ENCODE data around the gene BCL2L1. TPM values are rescaled to one million over a fixed set of nuclear protein-coding genes. Genes with fewer than 3 reads are reported as not detected.

BCL2L1 gene
- total RNA-seq, 1 donor from 2014 or later: 136 TPM

DNA sequence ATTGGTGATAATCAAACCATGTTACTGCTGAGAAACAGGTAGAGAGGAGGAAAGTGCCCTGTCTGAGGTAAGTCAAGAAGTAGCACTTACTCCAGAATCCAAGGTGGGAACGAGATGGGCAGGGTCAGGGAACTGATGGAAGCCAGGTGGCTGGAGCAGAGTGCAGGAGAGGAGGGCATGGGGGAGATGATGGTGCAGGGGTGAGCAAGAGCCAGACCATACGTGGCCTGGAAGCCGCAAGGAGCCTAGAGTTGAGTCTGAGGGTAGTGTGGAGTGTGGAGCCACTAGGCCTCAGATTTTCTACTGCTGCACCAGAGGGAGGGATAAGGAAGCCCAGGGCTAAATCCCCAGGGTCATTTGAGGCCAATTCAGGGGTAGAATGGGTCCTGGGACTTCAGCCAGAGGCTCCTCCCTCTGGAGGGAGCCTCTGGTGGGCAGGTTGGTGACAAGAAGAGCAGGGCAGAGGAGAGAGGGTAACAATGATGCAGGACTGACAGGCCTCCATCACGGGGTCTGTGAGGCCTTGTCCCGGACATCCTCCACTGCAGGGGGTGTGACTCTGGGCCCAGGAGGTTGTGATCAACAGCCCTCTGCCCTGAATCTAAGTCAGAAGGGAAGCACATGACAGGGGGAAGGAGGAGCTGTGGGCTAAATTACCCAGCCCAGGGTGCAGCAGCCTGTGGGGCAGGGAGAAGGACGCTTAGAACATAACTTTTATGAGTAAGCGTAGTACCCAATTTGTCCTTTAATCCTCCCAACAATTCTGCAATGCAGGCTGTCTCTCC lies 56.2 kb downstream of the BCL2L1 start:
- Mint-ChIP-seq H3K36me3 (ENCODE audit: unreplicated experiment) (peaks cover 10% of the 10 kb centered on the region), H3K27me3 (ENCODE audit: unreplicated experiment) (peaks cover 33% of the 10 kb centered on the region), H3K9me3 (ENCODE audit: unreplicated experiment) (peaks cover 18% of the 10 kb centered on the region), H3K27ac (ENCODE audit: unreplicated experiment) (peak overlapping the region; percentile 4), H3K4me3 (ENCODE audit: unreplicated experiment) (no peak overlapping the region), H3K4me1 (ENCODE audit: low read depth, unreplicated experiment) (peaks cover 31% of the 10 kb centered on the region)
- no peak for TF ChIP-seq CTCF (IDR thresholded peaks at IDR 0.05; ENCODE audit: partially characterized antibody, unreplicated experiment)
- no peak for DNase-seq

- Mint-ChIP-seq H3K4me1 (ENCODE audit: low read depth, unreplicated experiment) (peaks cover 30% of the 10 kb centered on the region), H3K36me3 (ENCODE audit: unreplicated experiment) (peaks cover 10% of the 10 kb centered on the region), H3K27ac (ENCODE audit: unreplicated experiment) (no peak overlapping the region), H3K4me3 (ENCODE audit: unreplicated experiment) (no peak overlapping the region), H3K27me3 (ENCODE audit: unreplicated experiment) (peaks cover 39% of the 10 kb centered on the region), H3K9me3 (ENCODE audit: unreplicated experiment) (peaks cover 19% of the 10 kb centered on the region)
- no peak for DNase-seq
- TF ChIP-seq CTCF (IDR thresholded peaks at IDR 0.05; ENCODE audit: partially characterized antibody, unreplicated experiment): no peak
These were observed 56.9 kb downstream of the BCL2L1 start for GRCh38 chr20:31665753-31666152.

GRCh38 chr20:31664696-31665354 lies 57.8 kb downstream of the BCL2L1 start:
- no peak for DNase-seq
- Mint-ChIP-seq H3K27ac (ENCODE audit: unreplicated experiment) (no peak overlapping the region), H3K9me3 (ENCODE audit: unreplicated experiment) (peaks cover 19% of the 10 kb centered on the region), H3K36me3 (ENCODE audit: unreplicated experiment) (peaks cover 10% of the 10 kb centered on the region), H3K4me3 (ENCODE audit: unreplicated experiment) (no peak overlapping the region), H3K27me3 (ENCODE audit: unreplicated experiment) (peaks cover 39% of the 10 kb centered on the region), H3K4me1 (ENCODE audit: low read depth, unreplicated experiment) (peaks cover 30% of the 10 kb centered on the region)
- TF ChIP-seq CTCF (IDR thresholded peaks at IDR 0.05; ENCODE audit: partially characterized antibody, unreplicated experiment): no peak

- Mint-ChIP-seq H3K9me3 (ENCODE audit: unreplicated experiment) (peaks cover 16% of the 10 kb centered on the region), H3K4me1 (ENCODE audit: low read depth, unreplicated experiment) (peaks cover 30% of the 10 kb centered on the region), H3K4me3 (ENCODE audit: unreplicated experiment) (no peak overlapping the region), H3K36me3 (ENCODE audit: unreplicated experiment) (peaks cover 10% of the 10 kb centered on the region), H3K27me3 (ENCODE audit: unreplicated experiment) (peaks cover 39% of the 10 kb centered on the region), H3K27ac (ENCODE audit: unreplicated experiment) (peak overlapping the region; percentile 67)
- no peak for TF ChIP-seq CTCF (IDR thresholded peaks at IDR 0.05; ENCODE audit: partially characterized antibody, unreplicated experiment)
- no peak for DNase-seq
These were observed 58.6 kb downstream of the BCL2L1 start for GRCh38 chr20:31663838-31664695.

Data from glutamatergic neuron (in vitro differentiated cells).